SU-DHL-6 (cell line): ENCODE data around the gene RAPGEF4.

Experiments used
- H2AFZ ChIP-seq: fragments of 200-600 bp; sonication (generic); 2 replicates; pipeline ENCODE4 v1.6.1; 2014; ENCODE audit warnings: low read depth, mild to moderate bottlenecking, moderate library complexity, mixed read lengths, antibody characterized with exemption, low read length; ENCODE audit not compliant: severe bottlenecking
- H3F3A ChIP-seq: fragments of 200-600 bp; shearing (Covaris generic); 2 replicates; pipeline ENCODE4 v1.6.0; 2016; ENCODE audit warnings: antibody characterized with exemption, mild to moderate bottlenecking; ENCODE audit not compliant: insufficient read depth
- H3K27ac ChIP-seq: fragments of 200-600 bp; sonication (generic); 2 replicates; pipeline ENCODE4 v1.5.1; 2016; ENCODE audit warnings: low read depth, mild to moderate bottlenecking, low read length, moderate library complexity, mixed read lengths
- H3K27me3 ChIP-seq: fragments of 200-600 bp; sonication (generic), shearing (Covaris generic); 2 replicates; pipeline ENCODE4 v1.6.0; 2014; ENCODE audit warnings: mild to moderate bottlenecking, low read length
- H3K36me3 ChIP-seq: fragments of 200-600 bp; sonication (generic); 2 replicates; pipeline ENCODE4 v1.6.1; 2014; ENCODE audit warnings: mild to moderate bottlenecking, low read length, mixed read lengths
- H3K4me2 ChIP-seq: fragments of 300-600, 200-600 bp; shearing (Covaris generic), sonication (generic); 2 replicates; pipeline ENCODE4 v1.6.0; 2014; ENCODE audit warnings: low read length, low read depth, mild to moderate bottlenecking; ENCODE audit not compliant: poor library complexity, severe bottlenecking
- H3K4me3 ChIP-seq: fragments of 200-600 bp; sonication (generic); 2 replicates; pipeline ENCODE4 v1.5.1; 2014; ENCODE audit warnings: antibody characterized with exemption, low read length, mild to moderate bottlenecking, mixed read lengths; ENCODE audit not compliant: insufficient read depth, poor library complexity, severe bottlenecking
- H3K79me2 ChIP-seq: fragments of 200-600 bp; sonication (generic); 2 replicates; pipeline ENCODE4 v1.6.1; 2014; ENCODE audit warnings: mild to moderate bottlenecking, low read length, moderate library complexity; ENCODE audit not compliant: insufficient read depth
- H3K9ac ChIP-seq: fragments of 200-600 bp; sonication (generic); 2 replicates; pipeline ENCODE4 v1.7.0; 2014; ENCODE audit warnings: mild to moderate bottlenecking, low read length
- H3K9me2 ChIP-seq: fragments of 200-600 bp; sonication (generic); replicated peaks from 2 replicates; pipeline ENCODE4 v1.6.1; 2014; ENCODE audit warnings: low read length; ENCODE audit not compliant: insufficient read depth
- H3K9me3 ChIP-seq: fragments of 200-600 bp; sonication (generic); 2 replicates; pipeline ENCODE4 v1.6.1; 2014; ENCODE audit warnings: low read length, mixed read lengths; ENCODE audit not compliant: insufficient read depth
- H4K20me1 ChIP-seq: fragments of 200-600 bp; sonication (generic); 2 replicates; pipeline ENCODE4 v1.6.1; 2014; ENCODE audit warnings: low read depth, mild to moderate bottlenecking, antibody characterized with exemption, low read length, moderate library complexity, mixed read lengths
- CTCF ChIP-seq: fragments of 200-600 bp; sonication (generic); IDR thresholded peaks from one replicate; pipeline ENCODE4 v1.5.1; 2017; ENCODE audit warnings: antibody characterized with exemption, mild to moderate bottlenecking, low read length, moderate library complexity; ENCODE audit not compliant: insufficient read depth, poor library complexity, severe bottlenecking
- EZH2phosphoT487 ChIP-seq: fragments of 200-600 bp; sonication (generic), shearing (Covaris generic); conservative IDR thresholded peaks from 2 replicates; pipeline ENCODE4 v1.6.1; 2018; ENCODE audit warnings: mild to moderate bottlenecking, antibody characterized with exemption, low read length, moderate library complexity, mixed read lengths

RAPGEF4 gene

GRCh38 chr2:172863341-172863740, 127.7 kb downstream of the RAPGEF4 start:
- Histone ChIP-seq H3K9ac (no peak overlapping the region), H3K27me3 (no peaks in the 10 kb centered on the region), H4K20me1 (no peaks in the 10 kb centered on the region)

GRCh38 chr2:172864182-172864581, 128.5 kb downstream of the RAPGEF4 start:
- Histone ChIP-seq H3K9me3 (no peaks in the 10 kb centered on the region), H3K4me2 (no peak overlapping the region), H3K27me3 (no peaks in the 10 kb centered on the region), H3K36me3 (no peaks in the 10 kb centered on the region), H3F3A (no peaks in the 10 kb centered on the region), H3K27ac (no peak overlapping the region), H3K4me3 (no peak overlapping the region), H3K9ac (no peak overlapping the region), H2AFZ (no peak overlapping the region), H3K9me2 (no peaks in the 10 kb centered on the region), H4K20me1 (no peaks in the 10 kb centered on the region), H3K79me2 (no peaks in the 10 kb centered on the region)
- peak; percentile 25 for TF ChIP-seq CTCF
- no peak for TF ChIP-seq EZH2phosphoT487

More at GRCh38 chr2:172863341-172863740, 127.7 kb downstream of the RAPGEF4 start:
- H3K9me3 ChIP-seq = no peaks in the 10 kb centered on the region
- H3K4me3 ChIP-seq = no peak overlapping the region
- H3K79me2 ChIP-seq = no peaks in the 10 kb centered on the region
- H3K36me3 ChIP-seq = no peaks in the 10 kb centered on the region
- no peak overlapping the region for H3K27ac ChIP-seq
- H2AFZ ChIP-seq = no peak overlapping the region
- TF ChIP-seq EZH2phosphoT487 (no peak), CTCF (no peak)
- H3K4me2 ChIP-seq = no peak overlapping the region
- no peaks in the 10 kb centered on the region for H3F3A ChIP-seq
- no peaks in the 10 kb centered on the region for H3K9me2 ChIP-seq

- no peak overlapping the region for H3K4me3 ChIP-seq
- H3F3A ChIP-seq = no peaks in the 10 kb centered on the region
- H3K4me2 ChIP-seq = no peak overlapping the region
- no peak for TF ChIP-seq EZH2phosphoT487
- TF ChIP-seq CTCF = no peak
- H2AFZ ChIP-seq = no peak overlapping the region
- no peak overlapping the region for H3K27ac ChIP-seq
- no peaks in the 10 kb centered on the region for H3K27me3 ChIP-seq
- H3K79me2 ChIP-seq = no peaks in the 10 kb centered on the region
- H3K9me2 ChIP-seq = no peaks in the 10 kb centered on the region
- H3K9ac ChIP-seq = no peak overlapping the region
- H3K36me3 ChIP-seq = no peaks in the 10 kb centered on the region
- no peaks in the 10 kb centered on the region for H4K20me1 ChIP-seq
- H3K9me3 ChIP-seq = no peaks in the 10 kb centered on the region
Observed at GRCh38 chr2:172865422-172865821, 129.8 kb downstream of the RAPGEF4 start.
